Measurements from ENCODE around the gene CIDEA.
A peak's percentile ranks its signal among the peaks of the same experiment; 100 is the strongest.
"Not testable (repeated sequence)": the region's sequence is repeated elsewhere in the genome, so short reads cannot be mapped to it uniquely, and the experiment has no call there.

Gene CIDEA, protein sequence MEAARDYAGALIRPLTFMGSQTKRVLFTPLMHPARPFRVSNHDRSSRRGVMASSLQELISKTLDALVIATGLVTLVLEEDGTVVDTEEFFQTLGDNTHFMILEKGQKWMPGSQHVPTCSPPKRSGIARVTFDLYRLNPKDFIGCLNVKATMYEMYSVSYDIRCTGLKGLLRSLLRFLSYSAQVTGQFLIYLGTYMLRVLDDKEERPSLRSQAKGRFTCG

DNA sequence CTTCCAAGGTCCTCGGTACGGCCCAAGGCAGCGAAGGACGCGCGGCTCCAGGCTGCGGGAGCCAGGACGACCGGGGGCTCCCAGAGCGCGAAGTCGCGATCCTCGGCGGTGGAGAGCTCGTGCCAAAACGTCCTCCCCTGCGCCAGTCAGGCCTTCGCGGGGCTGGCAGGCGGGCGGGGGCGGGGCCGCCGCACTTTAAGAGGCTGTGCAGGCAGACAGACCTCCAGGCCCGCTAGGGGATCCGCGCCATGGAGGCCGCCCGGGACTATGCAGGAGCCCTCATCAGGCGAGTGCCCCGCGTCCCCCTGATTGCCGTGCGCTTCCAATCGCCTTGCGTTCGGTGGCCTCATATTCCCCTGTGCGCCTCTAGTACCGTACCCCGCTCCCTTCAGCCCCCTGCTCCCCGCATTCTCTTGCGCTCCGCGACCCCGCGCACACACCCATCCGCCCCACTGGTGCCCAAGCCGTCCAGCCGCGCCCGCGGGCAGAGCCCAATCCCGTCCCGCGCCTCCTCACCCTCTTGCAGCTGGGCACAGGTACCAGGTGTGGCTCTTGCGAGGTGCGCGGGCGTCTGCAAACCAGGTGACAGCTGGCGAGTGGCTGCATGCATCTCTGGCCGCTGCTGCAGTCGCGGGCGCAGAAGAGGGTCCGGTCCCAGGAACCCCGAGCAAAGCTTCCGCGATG lies at the start of gene CIDEA:
Gene CIDEA (plus strand): TSS at position 226 of the 684 bp plus-strand sequence. CDS start 23 bp downstream, at position 249.
- peak; percentile 18 for DNase-seq

DNA sequence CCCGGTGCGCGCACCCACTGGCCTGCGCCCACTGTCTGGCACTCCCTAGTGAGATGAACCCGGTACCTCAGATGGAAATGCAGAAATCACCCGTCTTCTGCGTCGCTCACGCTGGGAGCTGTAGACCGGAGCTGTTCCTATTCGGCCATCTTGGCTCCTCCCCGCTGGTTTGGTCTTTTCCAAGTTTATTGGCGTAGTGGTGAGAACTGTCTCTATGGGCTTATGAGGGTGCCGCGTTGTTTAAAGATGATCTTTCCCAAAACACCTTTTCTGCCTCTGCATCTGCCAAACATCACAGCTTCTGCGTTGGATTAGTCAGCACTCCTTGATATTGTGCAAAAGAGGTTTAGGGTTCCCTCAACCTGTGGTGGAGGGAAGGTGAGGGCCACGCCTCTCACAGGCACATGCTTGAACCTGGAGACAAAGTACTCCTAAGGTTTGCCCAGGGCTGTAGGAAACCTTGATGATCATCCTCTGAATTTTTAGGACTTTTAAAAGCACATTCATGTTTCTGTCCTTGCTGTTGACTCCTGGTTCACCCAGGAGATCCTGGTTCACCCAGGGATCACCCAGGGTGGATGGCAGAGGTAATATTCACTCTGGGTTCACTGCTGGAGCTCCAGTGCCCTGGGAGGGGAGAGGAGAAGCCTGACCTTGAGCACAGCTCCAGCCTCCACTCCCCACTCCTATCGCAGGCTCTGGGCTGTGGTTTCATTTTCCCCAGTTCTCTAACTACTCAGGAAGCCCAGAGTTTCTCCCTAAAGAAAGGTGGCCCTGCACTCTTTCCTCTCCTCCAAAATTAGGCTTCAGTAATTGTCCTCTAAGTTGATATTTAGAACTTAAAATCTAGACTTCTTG lies 45.6 kb upstream of the CIDEA start:
- peak; percentile 10 for DNase-seq

DNA sequence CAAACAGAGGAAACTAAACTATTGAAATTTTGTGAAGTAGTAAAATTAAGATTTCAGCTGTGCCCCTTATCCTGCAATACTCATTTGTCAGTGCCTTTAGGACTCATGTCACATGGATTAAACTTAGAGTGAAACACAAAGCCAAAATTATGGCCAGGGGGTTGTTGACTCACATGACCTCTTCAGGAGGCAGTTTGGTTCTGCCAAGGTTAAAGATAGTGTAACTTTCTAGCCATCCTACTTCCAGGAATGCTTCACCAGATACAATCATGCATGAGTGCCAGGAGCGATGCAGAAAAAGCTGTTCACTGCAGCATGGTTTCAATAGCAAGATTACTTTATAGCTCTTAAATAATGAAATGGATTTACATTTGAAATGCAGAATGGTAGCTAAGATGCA lies 41.9 kb upstream of the CIDEA start:
- not testable (repeated sequence) for DNase-seq

DNA sequence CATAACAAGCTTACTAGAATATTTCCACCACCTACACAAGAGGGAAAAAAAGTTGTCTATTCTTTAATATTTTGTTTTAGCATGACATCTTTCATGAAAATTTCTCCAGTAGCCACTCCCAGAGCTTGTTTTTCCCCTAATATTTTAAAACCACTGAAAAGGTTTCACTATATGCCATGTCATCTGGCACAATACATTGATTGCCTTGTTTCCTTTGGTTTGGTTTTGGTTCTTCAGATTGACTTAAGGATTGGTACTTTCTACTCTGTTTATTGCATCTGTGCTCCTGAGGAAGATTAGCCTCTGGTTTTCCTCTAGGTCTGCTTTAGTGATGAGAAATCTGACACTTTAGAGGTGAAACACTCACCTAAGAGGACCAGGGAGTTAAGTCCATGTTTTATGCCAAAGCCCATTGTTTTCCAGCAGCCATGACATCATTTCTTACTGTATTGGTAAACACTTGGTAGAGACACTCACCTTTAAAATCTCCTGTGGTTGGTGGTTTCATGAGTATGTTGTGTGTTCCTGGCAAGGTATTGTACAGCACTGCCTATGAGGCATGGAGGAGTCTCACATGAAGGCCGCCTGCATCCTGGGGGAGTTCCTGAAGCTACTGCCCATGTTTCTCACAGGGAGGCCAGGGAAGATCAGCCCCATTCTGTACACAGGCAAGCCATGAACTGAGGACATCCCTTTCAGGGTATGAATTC lies 39.7 kb upstream of the CIDEA start:
- not testable (repeated sequence) for DNase-seq

DNA sequence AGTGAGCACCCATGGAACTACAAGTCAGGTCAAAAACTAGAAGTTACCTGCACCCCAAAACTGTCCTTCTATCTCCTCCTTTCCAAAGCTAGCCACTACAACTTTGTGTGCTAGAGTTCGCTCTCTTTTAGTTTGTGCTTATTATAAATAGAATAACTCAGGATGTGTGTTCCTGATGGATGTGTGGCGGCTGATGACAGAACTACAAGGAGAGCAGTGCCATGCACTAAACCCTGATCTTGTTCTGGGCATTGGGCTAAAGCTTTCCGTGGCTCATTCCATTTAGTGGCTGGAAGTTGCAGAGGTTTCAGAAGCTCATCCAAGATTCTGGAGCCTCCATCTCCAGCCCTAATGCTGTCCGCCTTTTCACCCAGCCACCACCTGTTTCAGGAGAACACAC lies 37.7 kb upstream of the CIDEA start:
- DNase-seq = not testable (repeated sequence)

DNA sequence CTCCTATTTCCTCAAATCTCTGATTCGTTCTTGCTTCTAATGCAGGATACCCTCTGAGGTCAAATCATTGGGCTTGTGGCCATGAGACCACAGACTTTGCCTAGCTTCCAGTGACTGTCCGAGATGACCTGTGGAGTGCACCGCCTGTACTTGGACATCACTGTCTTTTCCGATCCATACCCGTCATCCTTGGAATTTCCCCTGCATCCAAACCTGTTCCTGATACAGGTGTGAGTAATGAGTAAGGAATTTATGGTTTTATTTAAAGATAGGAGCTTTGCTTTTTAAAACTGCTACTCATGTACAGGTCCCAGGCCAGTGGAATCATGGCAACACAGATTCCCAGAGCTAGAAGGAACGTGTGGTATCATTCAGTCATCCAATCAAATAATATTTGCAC lies 35.6 kb upstream of the CIDEA start:
- DNase-seq = not testable (repeated sequence)

DNA sequence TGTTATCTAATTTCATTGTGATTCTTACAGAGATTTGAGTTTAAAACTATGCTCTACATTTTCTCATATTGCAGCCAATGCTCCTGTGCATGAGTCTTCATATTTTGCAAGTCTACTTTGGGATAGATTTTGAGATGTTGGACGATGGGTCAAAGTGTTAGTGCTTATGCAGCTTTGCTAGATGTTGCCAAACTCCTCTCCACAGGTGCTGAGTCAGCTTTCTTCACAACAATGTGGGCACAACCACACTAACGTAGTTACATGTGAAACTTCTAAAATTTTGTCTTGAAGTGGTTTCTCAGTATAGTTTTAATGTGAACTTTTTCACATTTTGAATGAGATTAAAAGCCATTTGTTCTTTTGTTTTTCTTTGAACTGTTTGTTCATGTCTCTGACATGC lies 32.1 kb upstream of the CIDEA start:
- not testable (repeated sequence) for DNase-seq

DNA sequence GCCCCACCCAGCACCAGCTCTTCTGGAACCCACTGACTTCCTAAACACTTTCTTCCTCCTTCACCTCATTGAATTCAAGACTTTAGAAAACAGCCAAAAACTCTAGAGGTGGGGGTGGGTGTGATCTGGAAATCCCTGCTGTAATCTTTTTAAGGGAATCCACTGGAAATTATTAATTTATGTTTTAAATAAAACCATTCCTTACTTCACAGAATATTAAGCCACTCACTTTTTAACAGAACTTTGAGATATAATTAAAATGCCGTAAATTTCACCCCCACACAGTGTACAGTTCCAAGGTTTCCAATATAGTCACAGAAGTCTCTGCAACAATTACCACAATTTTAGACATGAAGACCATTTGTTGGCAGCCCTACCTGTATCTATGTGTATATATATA lies 30.8 kb upstream of the CIDEA start:
- not testable (repeated sequence) for DNase-seq

DNA sequence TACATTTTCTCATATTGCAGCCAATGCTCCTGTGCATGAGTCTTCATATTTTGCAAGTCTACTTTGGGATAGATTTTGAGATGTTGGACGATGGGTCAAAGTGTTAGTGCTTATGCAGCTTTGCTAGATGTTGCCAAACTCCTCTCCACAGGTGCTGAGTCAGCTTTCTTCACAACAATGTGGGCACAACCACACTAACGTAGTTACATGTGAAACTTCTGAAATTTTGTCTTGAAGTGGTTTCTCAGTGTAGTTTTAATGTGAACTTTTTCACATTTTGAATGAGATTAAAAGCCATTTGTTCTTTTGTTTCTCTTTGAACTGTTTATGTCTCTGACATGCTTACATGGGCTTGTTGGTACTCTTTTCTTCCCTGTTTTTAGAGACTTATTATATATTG lies 27.4 kb upstream of the CIDEA start:
- not testable (repeated sequence) for DNase-seq

DNA sequence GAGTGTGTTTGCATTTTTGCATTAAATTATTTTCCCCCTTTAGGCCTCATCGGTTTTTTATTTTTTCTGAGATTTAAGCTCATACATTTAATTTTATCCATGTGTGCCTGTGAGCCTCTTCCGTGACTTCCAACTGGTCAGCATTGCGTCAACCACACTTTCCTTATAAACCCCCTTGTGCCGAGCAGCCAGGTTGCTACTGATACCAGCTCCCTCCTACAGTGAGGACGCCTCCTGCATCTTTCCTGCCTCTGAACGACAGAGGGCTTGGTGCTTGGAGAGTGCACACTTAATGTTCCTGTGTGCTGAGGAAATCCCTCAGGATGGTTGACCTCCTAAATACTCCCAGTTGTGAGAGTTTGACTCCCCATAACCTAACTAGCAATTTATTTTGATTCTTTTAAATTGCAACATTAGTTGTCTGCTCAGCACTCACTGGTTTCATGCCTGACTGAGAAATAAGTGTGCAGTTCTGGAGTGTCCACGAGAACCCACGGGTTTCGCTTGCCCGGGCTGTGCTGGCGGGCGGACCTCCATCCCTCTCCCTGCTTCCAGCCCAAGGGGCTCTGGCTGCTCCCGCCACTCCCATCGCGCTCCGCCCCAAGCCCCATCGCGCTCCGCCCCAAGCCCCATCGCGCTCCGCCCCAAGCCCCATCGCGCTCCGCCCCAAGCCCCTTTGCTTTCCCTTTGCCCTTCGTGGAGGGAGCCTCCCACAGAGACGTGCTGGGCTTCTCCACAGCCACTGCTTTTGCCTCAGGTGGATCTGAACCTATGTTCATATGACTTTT lies 26.6 kb upstream of the CIDEA start:
- not testable (repeated sequence) for DNase-seq

DNA sequence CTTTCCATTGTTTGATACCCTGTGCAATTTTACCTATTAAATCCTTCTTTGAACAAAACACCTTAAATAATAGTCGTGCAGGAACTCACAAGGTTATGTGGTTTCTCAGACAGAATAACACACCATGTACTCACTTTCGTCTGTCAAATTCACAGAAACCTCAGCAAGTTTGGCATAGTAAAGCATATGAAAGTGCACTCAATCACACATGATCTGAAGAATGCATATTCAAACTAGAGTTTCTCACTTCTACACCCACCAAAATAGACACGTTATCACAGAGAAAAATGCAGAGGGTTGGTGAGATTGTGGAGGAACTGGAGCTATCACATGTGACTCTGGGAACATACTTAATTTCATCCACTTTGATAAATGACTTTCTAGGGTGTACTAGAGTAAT lies 25.9 kb upstream of the CIDEA start:
- not testable (repeated sequence) for DNase-seq

DNA sequence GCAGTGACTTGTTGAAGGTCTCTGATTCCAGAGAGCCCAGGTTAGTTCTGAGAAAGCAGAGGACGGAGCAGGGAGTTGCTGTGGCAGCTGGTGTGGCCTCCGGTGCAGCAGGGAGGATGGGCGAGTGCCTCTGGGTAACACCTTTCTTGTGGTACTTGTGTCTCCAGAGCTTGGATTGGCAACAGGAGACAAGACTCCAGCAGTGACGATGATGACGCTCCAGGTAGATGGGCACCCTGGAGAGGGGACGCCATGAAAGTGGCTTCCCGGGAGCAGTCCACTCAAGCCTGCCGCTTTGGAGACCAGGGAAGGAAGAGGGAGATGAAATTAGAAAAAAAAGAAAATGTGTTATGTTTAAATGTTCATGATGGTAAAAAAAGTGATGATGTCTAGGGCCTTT lies 23.6 kb upstream of the CIDEA start:
- not testable (repeated sequence) for DNase-seq

DNA sequence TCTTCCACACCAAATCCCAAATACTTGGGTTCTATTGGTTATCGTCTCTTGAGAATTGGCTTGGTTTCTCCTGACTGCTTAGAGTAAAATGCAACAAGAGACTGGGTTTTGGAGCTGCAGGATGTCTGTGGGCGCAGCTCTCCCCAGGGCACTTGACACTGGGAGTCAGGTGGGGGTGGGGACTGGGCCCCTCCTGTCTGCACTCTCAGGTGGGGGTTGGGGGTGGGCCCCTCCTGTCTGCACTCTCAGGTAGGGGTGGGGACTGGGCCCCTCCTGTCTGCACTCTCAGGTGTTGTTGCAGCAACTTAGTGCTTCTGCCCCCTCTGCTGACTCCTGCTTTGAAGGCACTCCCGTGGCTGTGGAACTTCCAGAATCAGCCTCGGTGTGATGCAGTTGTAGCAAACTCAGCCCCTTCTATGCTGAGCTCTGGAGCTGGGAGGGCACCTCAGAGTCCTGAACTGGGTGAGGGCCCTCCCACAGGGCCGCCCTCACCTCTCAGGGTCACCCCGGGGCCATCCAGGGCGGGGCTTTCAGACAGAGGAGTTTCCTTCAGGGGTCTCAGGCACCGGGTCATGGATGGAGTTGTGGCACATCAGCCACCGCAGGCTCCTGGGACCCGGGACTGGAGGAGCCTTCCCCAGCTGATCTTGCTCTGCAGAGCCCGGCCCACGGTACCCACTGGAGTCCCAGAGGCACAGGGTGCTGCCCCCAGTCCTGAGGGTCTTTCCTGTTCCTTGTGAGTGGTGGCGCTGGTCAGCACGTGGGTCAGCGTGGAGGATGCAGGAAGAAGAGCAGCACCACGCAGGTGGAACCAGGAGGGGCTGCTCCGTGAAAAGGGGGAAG lies 22.9 kb upstream of the CIDEA start:
- no peak for DNase-seq

DNA sequence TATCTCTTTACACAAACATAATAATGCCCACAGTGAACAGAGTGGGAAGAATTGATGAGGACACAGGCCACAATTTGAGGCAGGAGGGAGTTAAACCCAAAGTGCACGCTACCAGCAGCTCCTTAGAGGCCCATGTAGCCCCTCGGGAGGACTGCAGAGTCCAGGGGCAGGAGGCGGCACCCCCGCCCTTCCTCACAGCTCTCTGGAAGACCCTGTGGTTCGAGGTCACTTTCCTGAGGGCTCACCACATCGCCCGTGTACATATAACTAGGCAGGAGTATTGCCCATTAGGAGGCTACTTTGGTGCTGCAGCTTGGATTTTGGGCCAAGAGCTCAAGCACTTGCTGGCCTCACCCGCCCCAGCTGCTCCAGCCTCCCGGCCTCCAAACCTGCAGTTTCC lies 22.2 kb upstream of the CIDEA start:
- DNase-seq = no peak

DNA sequence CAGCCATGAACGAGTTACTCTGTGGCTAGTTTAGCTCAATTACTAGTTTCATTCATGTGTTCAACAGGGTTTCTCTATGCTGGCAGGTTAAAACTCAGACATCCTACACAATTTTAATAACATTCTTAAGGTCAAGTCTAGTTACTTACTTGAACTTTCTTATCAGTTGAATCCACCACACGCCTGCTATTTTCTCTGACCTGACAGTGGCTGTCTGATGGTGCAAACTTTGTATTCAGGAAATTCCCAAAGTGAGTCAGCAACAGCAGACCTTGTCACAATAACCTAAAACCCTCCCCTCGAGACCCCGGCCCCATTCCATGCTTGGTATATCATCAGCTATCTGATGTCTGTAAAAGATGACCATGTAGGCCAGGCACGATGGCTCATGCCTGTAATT lies 20.8 kb upstream of the CIDEA start:
- DNase-seq = no peak

DNA sequence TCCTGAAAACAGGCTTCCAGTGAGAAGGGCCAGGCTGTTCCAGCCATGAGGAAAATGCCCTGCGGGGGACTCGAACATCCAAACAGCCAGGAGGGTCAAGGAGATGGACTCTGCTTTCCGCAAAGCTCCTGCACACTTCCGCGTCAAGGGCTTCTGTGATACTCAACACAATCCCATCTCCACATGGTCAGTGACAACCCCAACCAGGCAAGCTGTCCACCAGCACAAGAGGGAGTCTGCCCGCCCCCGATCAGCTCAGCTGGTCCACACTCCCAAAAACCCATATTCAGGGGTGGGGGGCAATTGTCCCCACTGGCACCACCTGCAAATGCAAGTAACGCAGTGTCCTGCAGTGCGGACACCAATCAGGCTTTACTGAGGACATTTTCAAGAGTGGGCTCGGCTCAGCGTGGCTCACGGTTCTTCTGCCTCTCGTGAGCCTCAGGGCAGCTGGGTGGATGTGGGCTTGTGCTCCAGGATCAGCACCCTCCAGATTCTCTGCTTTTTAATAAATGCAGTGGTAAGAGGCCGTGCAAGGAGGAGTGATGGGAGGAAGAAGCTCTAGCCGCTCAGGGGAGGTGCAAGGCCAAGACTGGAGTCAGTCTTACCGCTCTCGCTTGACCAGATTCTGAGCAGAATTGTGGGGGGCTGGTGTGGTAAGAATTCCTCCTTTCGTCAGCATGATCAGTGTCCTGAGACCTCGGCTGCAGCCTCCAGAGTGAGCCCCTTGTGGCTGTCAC lies 19.5 kb upstream of the CIDEA start:
- DNase-seq = no peak

DNA sequence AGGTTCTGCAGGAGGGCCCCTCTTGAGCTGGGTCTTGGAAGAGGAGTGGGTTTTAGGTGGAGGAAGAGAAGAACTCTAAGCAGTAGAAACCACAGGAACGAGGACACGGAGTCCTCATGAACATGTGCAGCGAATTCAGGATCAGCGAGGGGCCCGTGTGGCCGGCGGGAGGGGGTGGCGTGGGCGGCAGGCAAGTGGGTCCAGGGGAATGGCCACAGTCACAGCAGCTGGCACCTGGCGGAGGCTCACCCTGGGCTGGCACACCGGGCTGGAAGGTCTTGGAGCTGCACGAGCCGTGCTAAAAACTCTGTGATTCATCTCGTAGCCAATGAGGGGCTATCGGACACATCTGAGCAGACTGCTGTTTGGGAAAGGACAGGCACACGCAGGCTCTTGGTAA lies 18.0 kb upstream of the CIDEA start:
- no peak for DNase-seq

DNA sequence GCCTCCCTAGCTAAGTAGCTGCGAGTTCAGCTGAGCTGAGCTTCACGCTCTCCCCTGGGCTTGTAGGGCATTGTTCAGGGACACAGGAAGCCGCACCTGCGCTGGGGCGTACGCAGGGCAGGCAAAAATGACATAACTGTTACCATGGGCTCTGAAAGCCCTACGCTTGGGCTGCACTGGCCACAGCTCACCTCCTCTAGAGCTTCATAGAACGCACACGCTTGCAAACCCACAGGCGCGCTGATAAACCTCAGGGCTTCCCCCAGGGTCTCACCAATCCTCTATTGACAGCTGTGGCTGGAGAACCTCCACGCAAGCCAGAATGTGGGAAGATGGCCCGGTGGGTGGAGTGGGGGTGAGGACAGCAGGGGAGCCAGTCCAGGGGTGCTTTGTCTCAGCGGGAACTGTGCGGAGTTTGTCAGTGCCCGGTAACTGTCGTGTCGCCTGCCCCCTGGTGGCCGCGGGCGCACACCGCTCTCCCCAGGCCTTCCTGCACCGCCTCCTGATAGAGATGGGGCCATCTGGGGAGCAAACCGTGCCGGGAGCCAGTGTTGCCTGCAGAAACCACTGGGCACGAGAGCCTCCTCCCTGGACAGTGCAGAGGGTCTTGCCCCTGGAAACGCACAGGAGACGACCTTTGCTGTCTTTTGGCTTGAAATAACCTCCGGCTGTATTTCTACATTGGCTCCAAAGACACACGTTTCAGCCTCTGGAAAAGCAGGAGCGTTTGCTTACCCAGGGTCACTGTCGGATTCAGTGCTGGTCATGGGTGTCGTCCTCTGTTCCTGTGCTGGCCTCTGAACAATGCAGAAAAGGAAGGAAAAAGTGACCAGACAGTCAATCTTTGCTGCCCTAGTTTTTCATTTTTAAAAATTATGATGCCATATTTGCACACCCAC lies 17.0 kb upstream of the CIDEA start:
- DNase-seq = peak; percentile 61

DNA sequence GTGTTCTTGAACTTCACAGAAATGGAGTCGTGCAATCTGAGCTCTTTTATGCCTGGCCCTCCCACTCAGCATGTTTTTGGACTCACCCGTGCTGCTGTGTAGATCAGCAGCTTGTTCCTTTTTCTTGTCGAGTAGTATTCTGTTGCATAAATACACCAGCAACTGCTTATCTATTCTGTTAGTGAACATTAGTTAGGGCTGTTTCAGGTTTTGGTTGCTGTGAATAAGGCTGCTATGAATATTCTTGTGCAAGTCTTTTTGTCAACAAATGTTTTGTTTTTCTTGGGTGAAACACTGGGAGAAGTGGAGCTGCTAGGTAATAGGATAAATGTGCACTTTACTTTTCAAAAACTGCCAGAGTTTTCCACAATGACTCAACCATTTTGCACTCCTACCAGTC lies 15.3 kb upstream of the CIDEA start:
- DNase-seq = no peak

Data from NCI-H146 (cell line).